Measurements from ENCODE around the gene MAGEB3.

DNA sequence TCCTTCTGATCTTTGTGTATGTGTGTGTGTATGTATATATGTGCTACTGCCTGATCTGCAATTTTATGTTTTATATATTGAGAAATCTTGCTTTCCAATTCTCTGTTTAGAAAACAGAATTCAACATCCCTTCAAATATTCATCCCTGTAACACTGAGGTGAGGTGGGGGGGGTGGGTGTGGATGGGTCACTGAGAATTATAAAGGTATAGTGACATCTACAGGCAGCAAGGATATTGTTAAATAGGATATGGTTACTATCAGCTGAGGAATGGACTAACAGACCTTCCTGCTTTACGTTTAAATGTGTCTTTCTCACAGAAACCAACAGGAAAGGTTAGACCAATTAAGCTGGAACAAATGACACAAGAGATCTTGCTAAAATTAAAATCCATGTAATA lies 34.1 kb upstream of the MAGEB3 start:
- TF ChIP-seq, protein P1, sequence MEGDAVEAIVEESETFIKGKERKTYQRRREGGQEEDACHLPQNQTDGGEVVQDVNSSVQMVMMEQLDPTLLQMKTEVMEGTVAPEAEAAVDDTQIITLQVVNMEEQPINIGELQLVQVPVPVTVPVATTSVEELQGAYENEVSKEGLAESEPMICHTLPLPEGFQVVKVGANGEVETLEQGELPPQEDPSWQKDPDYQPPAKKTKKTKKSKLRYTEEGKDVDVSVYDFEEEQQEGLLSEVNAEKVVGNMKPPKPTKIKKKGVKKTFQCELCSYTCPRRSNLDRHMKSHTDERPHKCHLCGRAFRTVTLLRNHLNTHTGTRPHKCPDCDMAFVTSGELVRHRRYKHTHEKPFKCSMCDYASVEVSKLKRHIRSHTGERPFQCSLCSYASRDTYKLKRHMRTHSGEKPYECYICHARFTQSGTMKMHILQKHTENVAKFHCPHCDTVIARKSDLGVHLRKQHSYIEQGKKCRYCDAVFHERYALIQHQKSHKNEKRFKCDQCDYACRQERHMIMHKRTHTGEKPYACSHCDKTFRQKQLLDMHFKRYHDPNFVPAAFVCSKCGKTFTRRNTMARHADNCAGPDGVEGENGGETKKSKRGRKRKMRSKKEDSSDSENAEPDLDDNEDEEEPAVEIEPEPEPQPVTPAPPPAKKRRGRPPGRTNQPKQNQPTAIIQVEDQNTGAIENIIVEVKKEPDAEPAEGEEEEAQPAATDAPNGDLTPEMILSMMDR (IDR thresholded peaks at IDR 0.05): no peak
- no peak for TF ChIP-seq POLR2A (IDR thresholded peaks at IDR 0.05)

Data from thyroid gland (tissue), 4 donors.